GM19328 (cell line): ENCODE measurements around the gene LRP1.

ENCODE experiments used
- ATAC-seq: cut with Tn5 transposase; IDR thresholded peaks from one replicate; pipeline ENCODE4 v1.9.1; 2021; ENCODE audit warnings: mild to moderate bottlenecking, moderate library complexity; ENCODE audit not compliant: unreplicated experiment

LRP1 gene

GRCh38 chr12:57127726-57128518 is at the start of gene LRP1:
TSS of gene LRP1 (plus strand) at chr12:57128483. CDS start at chr12:57128965, 482 bp downstream.
- no peak for ATAC-seq

- ATAC-seq, result peak; percentile 96
These were observed 49.5 kb upstream of the LRP1 start, which contains the start of gene NEMP1 for GRCh38 chr12:57078519-57079404. TSS of gene NEMP1 (minus strand) at chr12:57078791. CDS start at chr12:57078745, 46 bp downstream.

GRCh38 chr12:57079821-57080220 is 48.5 kb upstream of the LRP1 start:
- ATAC-seq, result no peak

GRCh38 chr12:57080855-57081254 is 47.4 kb upstream of the LRP1 start:
- no peak for ATAC-seq

GRCh38 chr12:57085999-57086492 is 42.2 kb upstream of the LRP1 start:
- no peak for ATAC-seq

- ATAC-seq, result no peak
These were observed 41.7 kb upstream of the LRP1 start for GRCh38 chr12:57086493-57087009.

GRCh38 chr12:57087010-57087690 is 41.1 kb upstream of the LRP1 start:
- peak; percentile 30 for ATAC-seq

GRCh38 chr12:57087691-57088353 is 40.5 kb upstream of the LRP1 start:
- peak; percentile 29 for ATAC-seq

- peak; percentile 52 for ATAC-seq
These were observed 39.7 kb upstream of the LRP1 start, which contains the start of gene NAB2 for GRCh38 chr12:57088354-57089270. TSS of gene NAB2 (plus strand) at chr12:57089114. CDS start at chr12:57089272, 158 bp downstream.

GRCh38 chr12:57089271-57090245 is 38.7 kb upstream of the LRP1 start:
- ATAC-seq, result no peak

GRCh38 chr12:57090490-57090889 is 37.8 kb upstream of the LRP1 start:
- no peak for ATAC-seq

GRCh38 chr12:57090924-57091637 is 37.2 kb upstream of the LRP1 start:
- no peak for ATAC-seq

GRCh38 chr12:57091638-57092528 is 36.4 kb upstream of the LRP1 start:
- ATAC-seq, result no peak

- no peak for ATAC-seq
These were observed 35.8 kb upstream of the LRP1 start for GRCh38 chr12:57092529-57092862.

- ATAC-seq, result no peak
These were observed 35.3 kb upstream of the LRP1 start for GRCh38 chr12:57092876-57093414.
